GM21529 (cell line): ENCODE data around the gene VAX1.
"Not testable (repeated sequence)": the region's sequence is repeated elsewhere in the genome, so short reads cannot be mapped to it uniquely, and the experiment has no call there.

Source experiments
- ATAC-seq: cut with Tn5 transposase; IDR thresholded peaks from one replicate; pipeline ENCODE4 v1.9.1; 2021; ENCODE audit not compliant: unreplicated experiment

The VAX1 gene

GRCh38 chr10:117137911-117138642 lies at the start of gene VAX1:
VAX1 (minus strand) TSS chr10:117138270; CDS start chr10:117138056, 214 bp downstream.
- no peak for ATAC-seq

- ATAC-seq: no peak
Observed at GRCh38 chr10:117186832-117187615, 49.0 kb upstream of the VAX1 start.

GRCh38 chr10:117185817-117186216 lies 47.7 kb upstream of the VAX1 start:
- ATAC-seq: not testable (repeated sequence)

- no peak for ATAC-seq
Observed at GRCh38 chr10:117184821-117185220, 46.8 kb upstream of the VAX1 start.

GRCh38 chr10:117184296-117184695 lies 46.2 kb upstream of the VAX1 start:
- no peak for ATAC-seq

- no peak for ATAC-seq
Observed at GRCh38 chr10:117178190-117178589, 40.1 kb upstream of the VAX1 start.

- peak; percentile 53 for ATAC-seq
Observed at GRCh38 chr10:117175901-117176534, 37.9 kb upstream of the VAX1 start.

GRCh38 chr10:117175215-117175900 lies 37.3 kb upstream of the VAX1 start:
- peak; percentile 41 for ATAC-seq

GRCh38 chr10:117174439-117175214 lies 36.6 kb upstream of the VAX1 start:
- ATAC-seq: peak; percentile 88

- ATAC-seq: no peak
Observed at GRCh38 chr10:117170244-117170643, 32.2 kb upstream of the VAX1 start.

- no peak for ATAC-seq
Observed at GRCh38 chr10:117169480-117169879, 31.4 kb upstream of the VAX1 start.

GRCh38 chr10:117168729-117169128 lies 30.7 kb upstream of the VAX1 start:
- no peak for ATAC-seq

- peak; percentile 88 for ATAC-seq
Observed at GRCh38 chr10:117167789-117168674, 30.0 kb upstream of the VAX1 start.

GRCh38 chr10:117167346-117167788 lies 29.3 kb upstream of the VAX1 start:
- ATAC-seq: no peak

GRCh38 chr10:117166418-117167345 lies 28.6 kb upstream of the VAX1 start:
- no peak for ATAC-seq

GRCh38 chr10:117165538-117166417 lies 27.7 kb upstream of the VAX1 start:
- ATAC-seq: no peak
